ENCODE measurements around the gene DMRT1. TPM values are rescaled to one million over a fixed set of nuclear protein-coding genes. Genes with fewer than 3 reads are reported as not detected.
A peak's percentile ranks its signal among the peaks of the same experiment; 100 is the strongest.

DMRT1 gene
- total and polyA plus RNA-seq, 8 donors = not detected

DNA sequence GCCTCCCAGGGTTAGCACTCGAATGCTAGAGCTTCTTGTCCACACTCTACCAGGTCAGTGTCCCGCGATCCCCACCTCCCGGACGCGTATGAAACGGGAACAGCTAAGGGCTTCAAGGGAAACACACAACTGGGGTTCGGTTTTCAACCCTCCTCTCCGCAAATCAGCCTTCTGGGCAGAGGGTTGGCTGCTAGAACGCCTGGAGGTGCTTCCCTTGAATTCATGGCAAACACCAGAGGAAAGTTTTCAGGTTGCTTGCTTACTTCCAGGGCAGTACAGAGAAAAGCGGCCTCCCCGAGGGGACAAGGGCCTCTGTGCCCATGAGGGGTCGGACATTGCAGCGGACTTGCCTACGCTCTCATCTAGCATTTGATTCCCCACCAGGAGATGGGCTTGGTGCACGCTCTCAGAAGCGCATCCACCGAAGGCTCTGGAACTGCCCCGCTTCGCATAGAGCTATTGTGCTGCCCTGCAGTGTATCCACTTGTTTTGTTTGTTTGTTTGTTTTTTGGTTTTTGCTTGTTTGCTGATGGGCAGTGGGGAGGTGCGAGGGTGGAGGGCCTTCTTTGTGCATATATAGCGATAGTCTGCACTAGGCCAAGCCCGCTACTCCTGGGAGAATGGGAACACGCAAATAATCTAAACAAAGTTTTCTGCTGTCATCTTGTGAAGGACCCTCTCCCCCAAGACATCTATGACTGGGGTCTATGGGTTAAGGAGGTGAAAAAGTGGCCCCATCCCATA lies 133.7 kb downstream of the DMRT1 start:
- no peak for TF ChIP-seq CTCF (IDR thresholded peaks at IDR 0.05)
- Histone ChIP-seq H3K4me3 (no peak overlapping the region), H3K9me3 (no peaks in the 10 kb centered on the region), H3K27me3 (peaks cover 4 to 83% (median 24%) of the 10 kb centered on the region in 4 donors), H3K27ac (no peak overlapping the region), H3K36me3 (no peaks in the 10 kb centered on the region), H3K4me1 (peaks cover 0 to 20% (median 8%) of the 10 kb centered on the region in 3 donors)
- FAIRE-seq (no peak), ATAC-seq (no peak), DNase-seq (no peak)
- intact Hi-C loops (cut with DNase I) = no loop called here
- WGBS, 2 donors = 10 to 13% methylated on average over 24 of the region's 24 CpGs

DNA sequence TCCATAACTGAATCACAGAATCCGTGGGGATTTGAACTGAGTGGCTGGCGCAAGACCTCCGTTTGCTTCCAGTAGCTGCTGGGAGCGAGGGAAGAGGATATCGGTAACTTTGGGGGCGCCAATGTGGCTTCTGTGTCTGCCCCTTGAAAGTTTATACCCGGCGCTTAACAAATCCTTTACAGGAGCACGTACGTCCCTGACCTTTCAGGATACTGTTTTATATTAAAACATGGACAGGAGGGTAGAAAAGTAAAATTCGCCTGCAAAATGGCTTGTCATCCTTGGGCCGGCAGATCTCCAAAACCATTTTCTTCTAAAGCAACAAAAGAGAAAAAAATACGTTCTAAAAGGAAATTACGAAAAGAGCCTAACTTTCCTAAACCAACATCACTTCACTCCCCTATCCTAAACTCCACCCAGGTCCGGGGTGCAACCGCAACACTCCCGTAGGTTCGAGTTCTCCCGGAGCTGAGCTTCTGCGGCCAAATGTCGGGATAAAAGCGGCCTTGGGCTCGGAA lies 134.3 kb downstream of the DMRT1 start:
- Histone ChIP-seq H3K4me1 (peaks cover 0 to 20% (median 8%) of the 10 kb centered on the region in 3 donors), H3K9me3 (no peaks in the 10 kb centered on the region), H3K36me3 (no peaks in the 10 kb centered on the region), H3K27me3 (peaks cover 4 to 82% (median 22%) of the 10 kb centered on the region in 4 donors), H3K27ac (no peak overlapping the region), H3K4me3 (no peak overlapping the region)
- no peak for FAIRE-seq
- no peak for DNase-seq
- ATAC-seq = no peak
- TF ChIP-seq CTCF (IDR thresholded peaks at IDR 0.05) = no peak
- WGBS, 2 donors = 8 to 11% methylated on average over 23 of the region's 23 CpGs
- intact Hi-C loops (cut with DNase I) = no loop called here

- no peaks in the 10 kb centered on the region for H3K9me3 ChIP-seq
- peak within 1 kb of the TSS in 1 of 4 donors; percentile 34 for H3K4me3 ChIP-seq
- H3K27ac ChIP-seq = no peak within 1 kb of the TSS
- 1 to 2% methylated on average over 50 to 70 of the region's 70 CpGs for WGBS, 2 donors
- H3K36me3 ChIP-seq = no peaks in the 10 kb centered on the region
- ATAC-seq (peak in 2 of 4 donors; percentile 4 to 49), DNase-seq (peak in 2 of 6 donors; percentile 62 to 64), FAIRE-seq (no peak)
- TF ChIP-seq CTCF (IDR thresholded peaks at IDR 0.05) = no peak
- intact Hi-C loops (cut with DNase I) = no loop called here
- peaks cover 3 to 82% (median 19%) of the 10 kb centered on the region in 4 donors for H3K27me3 ChIP-seq
- peaks cover 0 to 18% (median 8%) of the 10 kb centered on the region in 3 donors for H3K4me1 ChIP-seq
Measured at GRCh38 chr9:976258-976942, 134.9 kb downstream of the DMRT1 start, which contains the start of gene DMRT3. Gene DMRT3 (plus strand): TSS chr9:976655. CDS start chr9:977002, 347 bp downstream.

DNA sequence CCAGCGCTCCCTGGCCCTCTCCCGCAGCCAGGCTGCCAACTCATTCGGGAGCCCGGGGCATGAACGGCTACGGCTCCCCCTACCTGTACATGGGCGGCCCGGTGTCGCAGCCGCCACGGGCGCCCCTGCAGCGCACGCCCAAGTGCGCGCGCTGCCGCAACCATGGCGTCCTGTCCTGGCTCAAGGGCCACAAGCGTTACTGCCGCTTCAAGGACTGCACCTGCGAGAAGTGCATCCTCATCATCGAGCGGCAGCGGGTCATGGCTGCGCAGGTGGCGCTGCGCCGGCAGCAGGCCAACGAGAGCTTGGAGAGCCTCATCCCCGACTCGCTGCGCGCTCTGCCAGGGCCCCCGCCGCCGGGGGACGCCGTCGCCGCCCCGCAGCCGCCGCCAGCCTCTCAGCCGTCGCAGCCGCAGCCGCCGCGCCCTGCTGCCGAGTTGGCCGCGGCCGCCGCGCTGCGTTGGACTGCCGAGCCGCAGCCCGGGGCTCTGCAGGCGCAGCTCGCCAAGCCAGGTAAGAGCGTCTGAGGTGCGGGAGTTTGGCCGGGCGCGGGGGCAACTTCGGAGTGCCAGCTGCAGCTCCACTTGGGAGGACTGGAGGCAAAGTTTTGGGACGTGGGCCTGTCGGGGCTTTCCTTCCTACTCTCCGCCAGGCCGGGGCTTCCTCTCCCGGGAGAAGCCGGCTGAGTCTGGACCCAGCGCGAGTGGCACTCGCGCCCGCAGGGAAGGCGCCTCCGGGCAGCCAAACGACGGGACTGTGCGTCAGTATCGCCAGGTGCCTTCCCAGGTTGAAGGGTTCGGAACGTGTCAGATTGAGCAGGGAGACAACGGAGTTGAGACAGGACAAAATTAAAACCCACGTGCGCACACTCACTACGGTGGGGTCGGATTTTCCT lies 135.7 kb downstream of the DMRT1 start:
- H3K4me1 ChIP-seq = peaks cover 0 to 10% (median 8%) of the 10 kb centered on the region in 3 donors
- no peak overlapping the region for H3K27ac ChIP-seq
- TF ChIP-seq CTCF (IDR thresholded peaks at IDR 0.05) = no peak
- intact Hi-C loops (cut with DNase I) = no loop called here
- 3% methylated on average over 81 to 92 of the region's 92 CpGs for WGBS, 2 donors
- FAIRE-seq = no peak
- no peaks in the 10 kb centered on the region for H3K36me3 ChIP-seq
- H3K27me3 ChIP-seq = peaks cover 0 to 82% (median 20%) of the 10 kb centered on the region in 4 donors
- H3K9me3 ChIP-seq = no peaks in the 10 kb centered on the region
- peak in 2 of 4 donors; percentile 32 to 40 for ATAC-seq
- H3K4me3 ChIP-seq = peak overlapping the region in 1 of 4 donors; percentile 34
- peak in 1 of 6 donors; percentile 59 for DNase-seq
